Ascending aorta (tissue), 2 donors: ENCODE results near the gene UBE4A. TPM values are rescaled to one million over a fixed set of nuclear protein-coding genes. Genes with fewer than 3 reads are reported as not detected.

Source experiments
- DNase-seq, 2 donors: peaks; one replicate each; pipeline ENCODE4 v3.0.0-alpha.2; 2019; ENCODE audit warnings: low spot score in 2 of 2
- H3K27ac ChIP-seq, 2 donors: fragments of 200-600 bp; sonication (generic); one replicate each; pipeline ENCODE4 v1.5.1; 2016 to 2017; ENCODE audit warnings: mild to moderate bottlenecking in 1 of 2
- H3K27me3 ChIP-seq: fragments of 200-600 bp; sonication (generic); one replicate; pipeline ENCODE4 v1.5.1; 2017
- H3K36me3 ChIP-seq, 2 donors: fragments of 200-600 bp; sonication (generic); one replicate each; pipeline ENCODE4 v1.5.1; 2016
- H3K4me1 ChIP-seq, 2 donors: fragments of 200-600 bp; sonication (generic); one replicate each; pipeline ENCODE4 v1.5.1; 2016 to 2017; ENCODE audit warnings: mild to moderate bottlenecking in 1 of 2
- H3K4me3 ChIP-seq, 2 donors: fragments of 200-600 bp; sonication (generic); one replicate each; pipeline ENCODE4 v1.5.1; 2016 to 2017; ENCODE audit warnings: mild to moderate bottlenecking in 1 of 2
- H3K9me3 ChIP-seq, 2 donors: fragments of 200-600 bp; sonication (generic); one replicate each; pipeline ENCODE4 v1.5.1; 2016
- CTCF ChIP-seq, 3 experiments: fragments of 200-600 bp in 2 of 3; fragments of 450-650 bp in 1 of 3; sonication (generic) in 2 of 3; IDR thresholded peaks; one replicate each; pipeline ENCODE4 v1.5.1; 2016 to 2019; ENCODE audit warnings: antibody characterized with exemption in 3 of 3, mild to moderate bottlenecking in 1 of 3, moderate library complexity in 1 of 3
- intact Hi-C: fragments of 100-400 bp; cut with DNase I; formaldehyde crosslinking; loops from one replicate; pipeline ENCODE4 v1.15.1; 2023
- total RNA-seq: library from RNA; depleted of rRNA; stranded (reverse); fragments of >200 nt; gene quantifications from one replicate; pipeline ENCODE4 v1.1.0, GENCODE V29; 2016

Gene UBE4A
- total RNA-seq, 1 donor from 2014 or later = 24.6 TPM

- TF ChIP-seq CTCF (IDR thresholded peaks at IDR 0.05) = no peak
- no peak overlapping the region for H3K27ac ChIP-seq
- no peak for DNase-seq
- no peaks in the 10 kb centered on the region for H3K4me1 ChIP-seq
- intact Hi-C loops = no loop called here
- no peaks in the 10 kb centered on the region for H3K36me3 ChIP-seq
- H3K4me3 ChIP-seq = no peak overlapping the region
- H3K27me3 ChIP-seq = no peaks in the 10 kb centered on the region
- H3K9me3 ChIP-seq = no peaks in the 10 kb centered on the region
These were observed 46.2 kb upstream of the UBE4A start for GRCh38 chr11:118313242-118313641.

GRCh38 chr11:118314988-118315411 is 44.4 kb upstream of the UBE4A start:
- no peaks in the 10 kb centered on the region for H3K36me3 ChIP-seq
- no peak for TF ChIP-seq CTCF (IDR thresholded peaks at IDR 0.05)
- H3K4me1 ChIP-seq = no peaks in the 10 kb centered on the region

GRCh38 chr11:118318124-118318523 is 41.3 kb upstream of the UBE4A start:
- H3K27me3 ChIP-seq = no peaks in the 10 kb centered on the region
- no peak for TF ChIP-seq CTCF (IDR thresholded peaks at IDR 0.05)
- no peak for DNase-seq

More at GRCh38 chr11:118314988-118315411, 44.4 kb upstream of the UBE4A start:
- no peak for DNase-seq
- intact Hi-C loops = no loop called here
- no peaks in the 10 kb centered on the region for H3K9me3 ChIP-seq
- H3K4me3 ChIP-seq = no peak overlapping the region
- H3K27me3 ChIP-seq = no peaks in the 10 kb centered on the region
- H3K27ac ChIP-seq = no peak overlapping the region

DNA sequence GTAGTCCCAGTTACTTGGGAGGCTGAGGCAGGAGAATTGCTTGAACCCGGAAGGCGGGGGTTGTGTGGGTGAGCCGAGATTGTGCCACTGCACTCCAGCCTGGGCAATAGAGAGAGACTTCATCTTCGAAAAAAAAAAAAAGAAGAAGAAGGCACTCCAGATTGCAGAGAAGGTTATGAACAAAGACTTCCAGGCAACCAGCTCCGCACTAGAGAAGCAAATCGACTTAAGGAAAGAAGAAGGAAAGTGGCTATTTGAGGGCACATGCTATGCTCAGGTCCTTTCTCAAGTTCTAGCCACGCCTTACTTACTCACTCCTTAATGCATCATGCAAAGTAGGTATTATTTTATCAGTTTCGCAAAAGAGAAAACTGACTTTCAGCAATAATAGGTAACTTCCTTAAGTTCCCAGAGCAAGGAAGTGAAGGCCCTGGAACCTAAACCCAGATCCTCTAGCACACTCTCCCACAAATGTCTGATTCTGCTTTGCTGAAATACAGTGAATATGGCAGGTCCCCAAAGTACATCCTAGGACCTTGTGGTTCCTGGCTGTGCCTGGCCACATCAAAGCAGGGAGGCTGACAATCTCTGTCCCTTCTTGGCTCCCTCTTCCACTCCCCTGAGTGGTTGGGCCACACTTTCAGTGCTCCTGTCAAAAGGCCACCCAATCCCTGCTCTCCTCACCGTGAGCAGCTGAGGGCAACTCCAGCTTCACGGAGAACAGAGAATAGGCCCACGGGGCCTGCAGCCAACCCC is 40.6 kb upstream of the UBE4A start:
- intact Hi-C loops = no loop called here
- Histone ChIP-seq H3K4me3 (no peak overlapping the region), H3K9me3 (no peaks in the 10 kb centered on the region), H3K27me3 (no peaks in the 10 kb centered on the region), H3K4me1 (no peaks in the 10 kb centered on the region), H3K27ac (no peak overlapping the region), H3K36me3 (no peaks in the 10 kb centered on the region)
- no peak for TF ChIP-seq CTCF (IDR thresholded peaks at IDR 0.05)
- no peak for DNase-seq

More at GRCh38 chr11:118318124-118318523, 41.3 kb upstream of the UBE4A start:
- Histone ChIP-seq H3K4me3 (no peak overlapping the region), H3K9me3 (no peaks in the 10 kb centered on the region), H3K27ac (no peak overlapping the region), H3K4me1 (no peaks in the 10 kb centered on the region), H3K36me3 (no peaks in the 10 kb centered on the region)
- intact Hi-C loops = no loop called here

DNA sequence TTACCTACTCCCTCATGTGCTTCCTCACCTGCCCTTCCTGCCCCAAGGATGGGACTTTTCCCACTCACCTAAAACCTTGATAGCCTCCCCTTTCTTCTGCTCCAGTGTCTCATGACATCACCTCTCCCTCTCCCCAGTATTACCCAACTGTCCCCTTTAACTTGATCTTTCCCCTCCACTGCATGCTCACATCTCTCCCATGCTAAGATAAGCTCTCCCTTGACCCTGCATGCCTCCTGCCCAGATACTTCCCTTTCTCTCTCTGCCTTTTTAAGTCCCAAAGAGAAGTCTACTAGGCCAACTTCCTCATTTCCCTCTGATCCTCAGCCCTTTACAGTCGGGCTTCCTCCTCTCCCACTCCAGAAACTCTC is 40.1 kb upstream of the UBE4A start:
- intact Hi-C loops = no loop called here
- Histone ChIP-seq H3K4me3 (no peak overlapping the region), H3K9me3 (no peaks in the 10 kb centered on the region), H3K27me3 (no peaks in the 10 kb centered on the region), H3K27ac (no peak overlapping the region), H3K4me1 (no peaks in the 10 kb centered on the region), H3K36me3 (no peaks in the 10 kb centered on the region)
- no peak for TF ChIP-seq CTCF (IDR thresholded peaks at IDR 0.05)
- no peak for DNase-seq
